Suprapubic skin (tissue), 4 donors: ENCODE data around the gene PLEKHH1.

ENCODE experiments used
- CTCF ChIP-seq, 2 donors: fragments of 200-600 bp in 1 of 2; fragments of 450-650 bp in 1 of 2; sonication (generic) in 1 of 2; IDR thresholded peaks; one replicate each; pipeline ENCODE4 v1.5.1; 2016 to 2019; ENCODE audit warnings: antibody characterized with exemption in 2 of 2, mild to moderate bottlenecking in 1 of 2, moderate library complexity in 1 of 2
- EP300 ChIP-seq: sonication (generic); formaldehyde crosslinking; IDR thresholded peaks from one replicate; pipeline ENCODE4 v1.6.1; 2017; ENCODE audit warnings: antibody characterized with exemption
- POLR2A ChIP-seq, 2 donors: fragments of 450-650 bp; IDR thresholded peaks; one replicate each; pipeline ENCODE4 v1.6.1; 2017; ENCODE audit warnings: antibody characterized with exemption in 2 of 2, mild to moderate bottlenecking in 2 of 2, moderate library complexity in 2 of 2
- POLR2AphosphoS5 ChIP-seq, 3 donors: sonication (generic); formaldehyde crosslinking; IDR thresholded peaks; one replicate each; pipeline ENCODE4 v1.6.1; 2017; ENCODE audit warnings: antibody characterized with exemption in 3 of 3

GRCh38 chr14:67623114-67623513 lies 90.0 kb downstream of the PLEKHH1 start:
- TF ChIP-seq CTCF (IDR thresholded peaks at IDR 0.05) (no peak), POLR2AphosphoS5 (IDR thresholded peaks at IDR 0.05) (no peak), POLR2A (IDR thresholded peaks at IDR 0.05) (no peak), EP300 (no peak)
